Measurements from ENCODE around the gene HAS3. TPM values are rescaled to one million over a fixed set of nuclear protein-coding genes. Genes with fewer than 3 reads are reported as not detected.

The HAS3 gene
- total RNA-seq, 4 donors from 2014 or later: 0.42 to 7.1 (median 2.1) TPM

- DNase-seq (ENCODE audit: low spot score in 2 of 2): no peak
- WGBS, 2 donors: 4 to 9% methylated on average over 26 to 38 of the region's 52 CpGs
- Histone ChIP-seq H3K36me3 (peaks cover 0 to 35% (median 6%) of the 10 kb centered on the region in 3 donors), H3K4me3 (peak overlapping the region; percentile 2 to 57 (median 20)), H3K27ac (no peak overlapping the region), H3K27me3 (peaks cover 0 to 27% of the 10 kb centered on the region in 2 donors), H3K9me3 (no peaks in the 10 kb centered on the region), H3K4me1 (peaks cover 0 to 34% (median 23%) of the 10 kb centered on the region in 4 donors)
- no peak for TF ChIP-seq EP300 (IDR thresholded peaks at IDR 0.05)
- no peak for TF ChIP-seq CTCF (IDR thresholded peaks at IDR 0.05)
- TF ChIP-seq POLR2A (IDR thresholded peaks at IDR 0.05): no peak
Observed at GRCh38 chr16:69107316-69107962, 2.0 kb downstream of the HAS3 start.

- Histone ChIP-seq H3K4me3 (no peak overlapping the region), H3K9me3 (no peaks in the 10 kb centered on the region), H3K27ac (no peak overlapping the region), H3K4me1 (peaks cover 0 to 34% (median 23%) of the 10 kb centered on the region in 4 donors), H3K27me3 (peaks cover 0 to 27% of the 10 kb centered on the region in 2 donors), H3K36me3 (peaks cover 0 to 42% (median 6%) of the 10 kb centered on the region in 3 donors)
- no peak for TF ChIP-seq CTCF (IDR thresholded peaks at IDR 0.05)
- TF ChIP-seq EP300 (IDR thresholded peaks at IDR 0.05): no peak
- no peak for TF ChIP-seq POLR2A (IDR thresholded peaks at IDR 0.05)
- no peak for DNase-seq (ENCODE audit: low spot score in 2 of 2)
- 59 to 63% methylated on average over 9 of the region's 9 CpGs for WGBS, 2 donors
Observed at GRCh38 chr16:69108064-69108904, 2.8 kb downstream of the HAS3 start.

GRCh38 chr16:69108905-69109252 lies 3.4 kb downstream of the HAS3 start:
- no peak for DNase-seq (ENCODE audit: low spot score in 2 of 2)
- peaks cover 0 to 27% of the 10 kb centered on the region in 2 donors for H3K27me3 ChIP-seq
- H3K27ac ChIP-seq: no peak overlapping the region
- peaks cover 0 to 48% (median 6%) of the 10 kb centered on the region in 3 donors for H3K36me3 ChIP-seq
- no peak overlapping the region for H3K4me3 ChIP-seq
- H3K4me1 ChIP-seq: peaks cover 0 to 34% (median 23%) of the 10 kb centered on the region in 4 donors
- 78 to 94% methylated on average over 4 of the region's 4 CpGs for WGBS, 2 donors
- H3K9me3 ChIP-seq: no peaks in the 10 kb centered on the region
- no peak for TF ChIP-seq CTCF (IDR thresholded peaks at IDR 0.05)
- no peak for TF ChIP-seq EP300 (IDR thresholded peaks at IDR 0.05)
- no peak for TF ChIP-seq POLR2A (IDR thresholded peaks at IDR 0.05)

GRCh38 chr16:69109486-69110270 lies 4.2 kb downstream of the HAS3 start:
- H3K27ac ChIP-seq: no peak overlapping the region
- 94% methylated on average over 28 to 45 of the region's 48 CpGs for WGBS, 2 donors
- no peaks in the 10 kb centered on the region for H3K9me3 ChIP-seq
- H3K36me3 ChIP-seq: peaks cover 0 to 56% (median 6%) of the 10 kb centered on the region in 3 donors
- no peak for DNase-seq (ENCODE audit: low spot score in 2 of 2)
- H3K4me3 ChIP-seq: no peak overlapping the region
- no peak for TF ChIP-seq POLR2A (IDR thresholded peaks at IDR 0.05)
- no peak for TF ChIP-seq CTCF (IDR thresholded peaks at IDR 0.05)
- peaks cover 0 to 27% of the 10 kb centered on the region in 2 donors for H3K27me3 ChIP-seq
- H3K4me1 ChIP-seq: peaks cover 0 to 34% (median 23%) of the 10 kb centered on the region in 4 donors
